Measurements from ENCODE around the gene CRACR2B.
A peak's percentile ranks its signal among the peaks of the same experiment; 100 is the strongest.

The CRACR2B gene

GRCh38 chr11:831961-832528, 4.3 kb downstream of the CRACR2B start:
- Histone ChIP-seq H3K27ac (replicated peaks) (no peak overlapping the region; the same call in 1 of the 2 replicates), H3K4me3 (replicated peaks; ENCODE audit: insufficient read depth, low read length) (peak overlapping the region; percentile 63), H3K27me3 (ENCODE audit: insufficient read depth, poor library complexity, severe bottlenecking) (peaks cover 9% of the 10 kb centered on the region)
- TF ChIP-seq GABPA (IDR thresholded peaks at IDR 0.05; ENCODE audit: low read depth) (no peak), POLR2AphosphoS5 (IDR thresholded peaks at IDR 0.05; ENCODE audit: low read depth) (no peak), CTCF (IDR thresholded peaks at IDR 0.05; ENCODE audit: insufficient read depth, low read length) (no peak), SPI1 (IDR thresholded peaks at IDR 0.05; ENCODE audit: borderline replicate concordance, low read depth) (no peak), REST (IDR thresholded peaks at IDR 0.05; ENCODE audit: insufficient replicate concordance, low read depth) (no peak)
- no peak for DNase-seq (ENCODE audit: low read depth in 1 of 2, low spot score in 1 of 2)

GRCh38 chr11:832529-833113, 4.9 kb downstream of the CRACR2B start, which contains the start of gene CD151:
Gene CD151, plus strand, starts transcription at chr11:832952. Its CDS starts 3,118 bp downstream, at chr11:836070.
- TF ChIP-seq REST (IDR thresholded peaks at IDR 0.05; ENCODE audit: insufficient replicate concordance, low read depth) (no peak), GABPA (IDR thresholded peaks at IDR 0.05; ENCODE audit: low read depth) (no peak), SPI1 (IDR thresholded peaks at IDR 0.05; ENCODE audit: borderline replicate concordance, low read depth) (no peak), POLR2AphosphoS5 (IDR thresholded peaks at IDR 0.05; ENCODE audit: low read depth) (no peak), CTCF (IDR thresholded peaks at IDR 0.05; ENCODE audit: insufficient read depth, low read length) (no peak)
- Histone ChIP-seq H3K27ac (replicated peaks) (peak within 1 kb of the TSS; percentile 52), H3K4me3 (replicated peaks; ENCODE audit: insufficient read depth, low read length) (peak within 1 kb of the TSS; percentile 63), H3K27me3 (ENCODE audit: insufficient read depth, poor library complexity, severe bottlenecking) (peaks cover 9% of the 10 kb centered on the region)
- no peak for DNase-seq (ENCODE audit: low read depth in 1 of 2, low spot score in 1 of 2)

GRCh38 chr11:833114-833791, 5.5 kb downstream of the CRACR2B start:
- TF ChIP-seq POLR2AphosphoS5 (IDR thresholded peaks at IDR 0.05; ENCODE audit: low read depth) (no peak), SPI1 (IDR thresholded peaks at IDR 0.05; ENCODE audit: borderline replicate concordance, low read depth) (no peak), GABPA (IDR thresholded peaks at IDR 0.05; ENCODE audit: low read depth) (no peak), CTCF (IDR thresholded peaks at IDR 0.05; ENCODE audit: insufficient read depth, low read length) (no peak), REST (IDR thresholded peaks at IDR 0.05; ENCODE audit: insufficient replicate concordance, low read depth) (no peak)
- Histone ChIP-seq H3K27ac (replicated peaks) (0 out of 2 replicates have a peak overlapping the region, but pooled peaks have one; percentile 23), H3K4me3 (replicated peaks; ENCODE audit: insufficient read depth, low read length) (peak overlapping the region; percentile 63), H3K27me3 (ENCODE audit: insufficient read depth, poor library complexity, severe bottlenecking) (peaks cover 9% of the 10 kb centered on the region)
- DNase-seq (ENCODE audit: low read depth in 1 of 2, low spot score in 1 of 2), result no peak
